AG09309 (cell line): Measurements from ENCODE around the gene IFT22.
"Not testable (repeated sequence)": the region's sequence is repeated elsewhere in the genome, so short reads cannot be mapped to it uniquely, and the experiment has no call there.

Experiments used
- DNase-seq: peaks from one replicate; pipeline ENCODE4 v3.0.0-alpha.2; 2010; ENCODE audit warnings: low read depth
- H3K4me3 ChIP-seq: 2 replicates; pipeline ENCODE4 v1.5.1; 2011; ENCODE audit warnings: mild to moderate bottlenecking, low read depth, low read length, moderate library complexity; ENCODE audit not compliant: control insufficient read depth
- CTCF ChIP-seq: IDR thresholded peaks from 2 replicates; pipeline ENCODE4 v1.5.1; 2011; ENCODE audit warnings: mild to moderate bottlenecking, low read depth, low read length, inconsistent platforms; ENCODE audit not compliant: insufficient read depth, control insufficient read depth; ENCODE audit errors: missing control alignments

IFT22 gene

GRCh38 chr7:101288439-101288838, 33.2 kb downstream of the IFT22 start:
- TF ChIP-seq CTCF: no peak
- no peak overlapping the region for H3K4me3 ChIP-seq
- DNase-seq: no peak

GRCh38 chr7:101287032-101287431, 34.6 kb downstream of the IFT22 start:
- no peak for TF ChIP-seq CTCF
- no peak overlapping the region for H3K4me3 ChIP-seq
- DNase-seq: no peak

- DNase-seq, H3K4me3 ChIP-seq: not testable (repeated sequence)
These were observed 35.7 kb downstream of the IFT22 start for GRCh38 chr7:101285880-101286279.

GRCh38 chr7:101285171-101285570, 36.4 kb downstream of the IFT22 start:
- DNase-seq: no peak
- no peak overlapping the region for H3K4me3 ChIP-seq
- no peak for TF ChIP-seq CTCF

GRCh38 chr7:101280912-101281311, 40.7 kb downstream of the IFT22 start:
- H3K4me3 ChIP-seq, DNase-seq: not testable (repeated sequence)

- no peak for TF ChIP-seq CTCF
- DNase-seq: no peak
- H3K4me3 ChIP-seq: no peak overlapping the region
These were observed 42.9 kb downstream of the IFT22 start for GRCh38 chr7:101278461-101279292.

GRCh38 chr7:101277155-101277554, 44.5 kb downstream of the IFT22 start:
- no peak for DNase-seq
- no peak for TF ChIP-seq CTCF
- H3K4me3 ChIP-seq: no peak overlapping the region

GRCh38 chr7:101273206-101273605, 48.4 kb downstream of the IFT22 start:
- H3K4me3 ChIP-seq: no peak overlapping the region
- no peak for DNase-seq
- TF ChIP-seq CTCF: no peak
